Measurements from ENCODE around the gene TRIM29.
"Not testable (repeated sequence)": the region's sequence is repeated elsewhere in the genome, so short reads cannot be mapped to it uniquely, and the experiment has no call there.

- not testable (repeated sequence) for TF ChIP-seq CTCF (IDR thresholded peaks at IDR 0.05; ENCODE audit: low read depth, low read length, poor library complexity, severe bottlenecking); EZH2phosphoT487 (IDR thresholded peaks at IDR 0.05; ENCODE audit: borderline replicate concordance, low read length)
Observed at GRCh38 chr11:120180063-120180462, 42.1 kb upstream of the TRIM29 start.

Data from DOHH2 (cell line).